ENCODE results near the gene CDH5. TPM values are rescaled to one million over a fixed set of nuclear protein-coding genes. Genes with fewer than 3 reads are reported as not detected.

CDH5 gene
- total RNA-seq, 1 experiment from 2014 or later: 0.28 TPM

DNA sequence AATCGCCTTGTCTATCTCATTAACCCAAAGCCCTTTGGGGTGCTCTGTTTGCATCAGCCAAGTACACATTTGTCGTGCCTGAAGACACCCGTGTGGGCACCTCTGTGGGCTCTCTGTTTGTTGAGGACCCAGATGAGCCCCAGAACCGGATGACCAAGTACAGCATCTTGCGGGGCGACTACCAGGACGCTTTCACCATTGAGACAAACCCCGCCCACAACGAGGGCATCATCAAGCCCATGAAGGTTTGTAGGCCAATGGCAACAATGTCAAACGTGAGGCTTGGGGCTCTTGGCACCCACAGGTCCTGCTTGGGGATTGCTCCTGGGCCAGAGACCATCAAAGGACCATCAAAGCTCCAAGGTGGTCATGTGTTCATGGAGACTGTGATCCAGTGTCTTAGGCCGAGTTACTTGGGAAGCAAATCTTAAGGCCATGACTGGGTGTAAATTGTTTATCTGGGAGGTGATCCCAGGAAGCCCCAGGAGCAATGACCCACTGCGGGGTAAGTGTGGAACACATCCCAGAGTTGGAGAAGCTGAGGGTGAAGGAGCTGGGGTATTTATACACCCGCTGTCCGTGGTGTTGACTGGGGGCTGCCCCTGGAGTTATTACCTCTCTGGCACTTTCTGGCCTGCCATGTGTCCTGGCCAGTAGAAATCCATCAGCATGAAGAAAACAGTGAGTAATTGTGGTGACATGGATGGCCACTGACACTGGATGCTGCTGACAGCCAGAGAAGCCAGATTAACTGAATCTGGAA, 24.0 kb downstream of the CDH5 start (continued):
- TF ChIP-seq, protein P1, sequence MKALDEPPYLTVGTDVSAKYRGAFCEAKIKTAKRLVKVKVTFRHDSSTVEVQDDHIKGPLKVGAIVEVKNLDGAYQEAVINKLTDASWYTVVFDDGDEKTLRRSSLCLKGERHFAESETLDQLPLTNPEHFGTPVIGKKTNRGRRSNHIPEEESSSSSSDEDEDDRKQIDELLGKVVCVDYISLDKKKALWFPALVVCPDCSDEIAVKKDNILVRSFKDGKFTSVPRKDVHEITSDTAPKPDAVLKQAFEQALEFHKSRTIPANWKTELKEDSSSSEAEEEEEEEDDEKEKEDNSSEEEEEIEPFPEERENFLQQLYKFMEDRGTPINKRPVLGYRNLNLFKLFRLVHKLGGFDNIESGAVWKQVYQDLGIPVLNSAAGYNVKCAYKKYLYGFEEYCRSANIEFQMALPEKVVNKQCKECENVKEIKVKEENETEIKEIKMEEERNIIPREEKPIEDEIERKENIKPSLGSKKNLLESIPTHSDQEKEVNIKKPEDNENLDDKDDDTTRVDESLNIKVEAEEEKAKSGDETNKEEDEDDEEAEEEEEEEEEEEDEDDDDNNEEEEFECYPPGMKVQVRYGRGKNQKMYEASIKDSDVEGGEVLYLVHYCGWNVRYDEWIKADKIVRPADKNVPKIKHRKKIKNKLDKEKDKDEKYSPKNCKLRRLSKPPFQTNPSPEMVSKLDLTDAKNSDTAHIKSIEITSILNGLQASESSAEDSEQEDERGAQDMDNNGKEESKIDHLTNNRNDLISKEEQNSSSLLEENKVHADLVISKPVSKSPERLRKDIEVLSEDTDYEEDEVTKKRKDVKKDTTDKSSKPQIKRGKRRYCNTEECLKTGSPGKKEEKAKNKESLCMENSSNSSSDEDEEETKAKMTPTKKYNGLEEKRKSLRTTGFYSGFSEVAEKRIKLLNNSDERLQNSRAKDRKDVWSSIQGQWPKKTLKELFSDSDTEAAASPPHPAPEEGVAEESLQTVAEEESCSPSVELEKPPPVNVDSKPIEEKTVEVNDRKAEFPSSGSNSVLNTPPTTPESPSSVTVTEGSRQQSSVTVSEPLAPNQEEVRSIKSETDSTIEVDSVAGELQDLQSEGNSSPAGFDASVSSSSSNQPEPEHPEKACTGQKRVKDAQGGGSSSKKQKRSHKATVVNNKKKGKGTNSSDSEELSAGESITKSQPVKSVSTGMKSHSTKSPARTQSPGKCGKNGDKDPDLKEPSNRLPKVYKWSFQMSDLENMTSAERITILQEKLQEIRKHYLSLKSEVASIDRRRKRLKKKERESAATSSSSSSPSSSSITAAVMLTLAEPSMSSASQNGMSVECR (CRISPR knock-in tag; IDR thresholded peaks at IDR 0.05; ENCODE audit: borderline replicate concordance): no peak
- TF ChIP-seq ZBTB21 (CRISPR knock-in tag; IDR thresholded peaks at IDR 0.05; ENCODE audit: borderline replicate concordance) (no peak), ZNF121 (CRISPR knock-in tag; IDR thresholded peaks at IDR 0.05) (no peak), CREM (CRISPR knock-in tag; IDR thresholded peaks at IDR 0.05) (no peak)

DNA sequence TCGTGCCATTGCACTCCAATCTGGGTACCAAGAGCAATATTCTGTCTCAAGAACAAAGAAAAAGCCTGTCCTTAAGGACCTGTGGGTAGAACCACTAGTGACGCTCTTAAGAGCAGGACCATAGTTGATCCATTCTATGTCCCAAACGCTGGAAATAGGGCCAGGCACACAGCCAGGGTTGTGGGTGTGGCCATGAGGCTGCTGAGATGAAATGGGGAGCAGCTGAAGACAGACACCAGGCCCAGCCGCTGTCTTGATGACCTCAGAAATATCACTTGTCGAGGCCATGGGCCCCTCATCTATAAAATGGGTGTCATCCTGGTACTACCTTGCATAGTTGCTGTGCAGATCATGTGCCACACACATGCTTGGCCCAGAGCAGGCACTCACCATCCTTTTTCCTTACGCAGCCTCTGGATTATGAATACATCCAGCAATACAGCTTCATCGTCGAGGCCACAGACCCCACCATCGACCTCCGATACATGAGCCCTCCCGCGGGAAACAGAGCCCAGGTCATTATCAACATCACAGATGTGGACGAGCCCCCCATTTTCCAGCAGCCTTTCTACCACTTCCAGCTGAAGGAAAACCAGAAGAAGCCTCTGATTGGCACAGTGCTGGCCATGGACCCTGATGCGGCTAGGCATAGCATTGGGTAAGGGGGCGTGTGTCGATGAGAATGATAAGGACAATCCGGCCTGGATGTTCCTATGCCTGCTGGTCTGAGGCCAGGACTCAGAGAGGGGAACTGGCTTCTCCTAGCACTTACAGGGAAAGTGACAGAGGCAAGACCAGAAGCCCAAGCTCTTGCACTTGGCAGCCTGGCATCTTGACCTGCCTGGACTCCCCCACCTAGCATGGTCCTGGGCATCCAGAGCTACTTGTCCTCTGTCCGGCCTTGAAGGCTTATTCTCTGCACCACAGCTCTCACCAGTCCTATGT, 25.5 kb downstream of the CDH5 start:
- CTCF ChIA-PET: interaction anchor here (1.3 to 1.7 kb wide), 2 partner anchors 15 to 49 kb away, joined by 3 to 5 read pairs; no protein-coding TSS in a partner anchor
- Mint-ChIP-seq H3K4me1 (no peaks in the 10 kb centered on the region), H3K4me3 (no peak overlapping the region), H3K9me3 (no peaks in the 10 kb centered on the region), H3K27me3 (ENCODE audit: low read depth) (no peaks in the 10 kb centered on the region), H3K36me3 (no peaks in the 10 kb centered on the region), H3K27ac (no peak overlapping the region)
- ATAC-seq (no peak), DNase-seq (ENCODE audit: low spot score) (no peak)
- POLR2A ChIA-PET: no interaction called here
- TF ChIP-seq MYBL2 (CRISPR knock-in tag; IDR thresholded peaks at IDR 0.05) (no peak), ZNF396 (CRISPR knock-in tag; IDR thresholded peaks at IDR 0.05; ENCODE audit: borderline replicate concordance) (no peak), GTF2I (CRISPR knock-in tag; conservative IDR thresholded peaks at IDR 0.05) (no peak), TP53 (CRISPR knock-in tag; IDR thresholded peaks at IDR 0.05) (no peak), ZNF219 (CRISPR knock-in tag; IDR thresholded peaks at IDR 0.05; ENCODE audit: borderline replicate concordance) (no peak), ZNF263 (CRISPR knock-in tag; IDR thresholded peaks at IDR 0.05; ENCODE audit: low read depth) (no peak), TCF7 (CRISPR knock-in tag; IDR thresholded peaks at IDR 0.05; ENCODE audit: low read depth) (no peak), IRF2 (CRISPR knock-in tag; IDR thresholded peaks at IDR 0.05; ENCODE audit: borderline replicate concordance, low read depth) (no peak)
- TF ChIP-seq, protein P1 (CRISPR knock-in tag; IDR thresholded peaks at IDR 0.05; ENCODE audit: borderline replicate concordance): no peak
- TF ChIP-seq, protein P2, sequence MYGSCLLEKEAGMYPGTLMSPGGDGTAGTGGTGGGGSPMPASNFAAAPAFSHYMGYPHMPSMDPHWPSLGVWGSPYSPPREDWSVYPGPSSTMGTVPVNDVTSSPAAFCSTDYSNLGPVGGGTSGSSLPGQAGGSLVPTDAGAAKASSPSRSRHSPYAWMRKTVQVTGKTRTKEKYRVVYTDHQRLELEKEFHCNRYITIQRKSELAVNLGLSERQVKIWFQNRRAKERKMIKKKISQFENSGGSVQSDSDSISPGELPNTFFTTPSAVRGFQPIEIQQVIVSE (CRISPR knock-in tag; IDR thresholded peaks at IDR 0.05; ENCODE audit: borderline replicate concordance): no peak
- TF ChIP-seq, protein P3, sequence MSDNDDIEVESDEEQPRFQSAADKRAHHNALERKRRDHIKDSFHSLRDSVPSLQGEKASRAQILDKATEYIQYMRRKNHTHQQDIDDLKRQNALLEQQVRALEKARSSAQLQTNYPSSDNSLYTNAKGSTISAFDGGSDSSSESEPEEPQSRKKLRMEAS (CRISPR knock-in tag; IDR thresholded peaks at IDR 0.05): no peak
- TF ChIP-seq, protein P4, sequence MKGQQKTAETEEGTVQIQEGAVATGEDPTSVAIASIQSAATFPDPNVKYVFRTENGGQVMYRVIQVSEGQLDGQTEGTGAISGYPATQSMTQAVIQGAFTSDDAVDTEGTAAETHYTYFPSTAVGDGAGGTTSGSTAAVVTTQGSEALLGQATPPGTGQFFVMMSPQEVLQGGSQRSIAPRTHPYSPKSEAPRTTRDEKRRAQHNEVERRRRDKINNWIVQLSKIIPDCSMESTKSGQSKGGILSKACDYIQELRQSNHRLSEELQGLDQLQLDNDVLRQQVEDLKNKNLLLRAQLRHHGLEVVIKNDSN (CRISPR knock-in tag; IDR thresholded peaks at IDR 0.05): no peak

All from WTC11 (cell line).